IMR-90 (cell line): ENCODE data around the gene VDAC1. TPM values are rescaled to one million over a fixed set of nuclear protein-coding genes. Genes with fewer than 3 reads are reported as not detected.

Experiments
- ATAC-seq: fragments of 200-7000 bp; cut with Tn5 transposase; 2 replicates; pipeline ENCODE4 v1.9.1; 2020; ENCODE audit warnings: low read depth, mild to moderate bottlenecking, moderate library complexity
- BruUV-seq: library from RNA; stranded (reverse); fragments of 400-500 nt; replicated peaks from 2 replicates; lab custom pipeline; 2021; lab: Mats Ljungman, UMichigan
- CTCF ChIA-PET: fragments of 300-600 bp; formaldehyde crosslinking; extraction: SDS; loops from one replicate; lab custom pipeline; 2021; ENCODE audit warnings: antibody characterized with exemption; lab: Yijun Ruan, JAX
- POLR2A ChIA-PET: fragments of 300-600 bp; sonication (Branson Sonifier 250); formaldehyde crosslinking; loops from one replicate; lab custom pipeline; 2022; ENCODE audit warnings: antibody characterized with exemption; ENCODE audit not compliant: unreplicated experiment; lab: Charles Lee
- DNase-seq: peaks from one replicate; pipeline ENCODE4 v3.0.0; 2013
- H2AFZ ChIP-seq: replicated peaks from 2 replicates; pipeline ENCODE3; 2013; ENCODE audit warnings: low read length, mild to moderate bottlenecking; ENCODE audit not compliant: poor library complexity
- H2AK5ac ChIP-seq: 2 replicates; pipeline ENCODE4 v1.6.1; 2013; ENCODE audit warnings: low read depth, low read length, inconsistent platforms
- H2AK9ac ChIP-seq: replicated peaks from 2 replicates; pipeline ENCODE3; 2013; ENCODE audit warnings: mild to moderate bottlenecking, low read depth, low read length, moderate library complexity; ENCODE audit not compliant: poor library complexity
- H2BK120ac ChIP-seq: 2 replicates; pipeline ENCODE4 v1.6.1; 2013; ENCODE audit warnings: low read depth, low read length, inconsistent platforms
- H2BK15ac ChIP-seq: 3 replicates; pipeline ENCODE4 v1.6.1; 2013; ENCODE audit warnings: low read depth, low read length, inconsistent platforms
- H2BK20ac ChIP-seq: 2 replicates; pipeline ENCODE4 v1.6.1; 2013; ENCODE audit warnings: low read depth, mild to moderate bottlenecking, inconsistent platforms, low read length, moderate library complexity
- H2BK5ac ChIP-seq: 2 replicates; pipeline ENCODE4 v1.6.1; 2013; ENCODE audit warnings: mild to moderate bottlenecking, low read depth, low read length, inconsistent platforms; ENCODE audit not compliant: poor library complexity, severe bottlenecking
- H3K14ac ChIP-seq: replicated peaks from 2 replicates; pipeline ENCODE4 v1.6.1; 2013; ENCODE audit warnings: low read depth, low read length, inconsistent platforms
- H3K18ac ChIP-seq: 2 replicates; pipeline ENCODE4 v1.6.1; 2013; ENCODE audit warnings: low read depth, low read length, control low read depth
- H3K23ac ChIP-seq: 2 replicates; pipeline ENCODE4 v1.6.1; 2013; ENCODE audit warnings: low read depth, low read length, inconsistent platforms
- H3K27ac ChIP-seq: 2 replicates; pipeline ENCODE4 v1.5.1; 2013; ENCODE audit warnings: mild to moderate bottlenecking, control low read depth, low read length; ENCODE audit not compliant: insufficient read depth
- H3K27me3 ChIP-seq: 2 replicates; pipeline ENCODE4 v1.6.1; 2013; ENCODE audit warnings: low read length; ENCODE audit not compliant: control insufficient read depth, insufficient read depth
- H3K36me3 ChIP-seq: 2 replicates; pipeline ENCODE4 v1.6.1; 2013; ENCODE audit warnings: low read length, mixed read lengths; ENCODE audit not compliant: control insufficient read depth, insufficient read depth
- H3K4ac ChIP-seq: 2 replicates; pipeline ENCODE4 v1.6.1; 2013; ENCODE audit warnings: low read depth, low read length, inconsistent platforms
- H3K4me1 ChIP-seq: 2 replicates; pipeline ENCODE4 v1.6.1; 2013; ENCODE audit warnings: low read length, mixed read lengths; ENCODE audit not compliant: control insufficient read depth, insufficient read depth
- H3K4me2 ChIP-seq: 2 replicates; pipeline ENCODE4 v1.6.1; 2013; ENCODE audit warnings: low read depth, mild to moderate bottlenecking, control low read depth, low read length, moderate library complexity
- H3K4me3 ChIP-seq: 2 replicates; pipeline ENCODE4 v1.5.1; 2013; ENCODE audit warnings: low read depth, mild to moderate bottlenecking, control low read depth, low read length, moderate library complexity; ENCODE audit not compliant: insufficient read depth
- H3K56ac ChIP-seq: 2 replicates; pipeline ENCODE4 v1.6.1; 2013; ENCODE audit warnings: low read length, inconsistent platforms; ENCODE audit not compliant: insufficient read depth; ENCODE audit errors: extremely low read depth
- H3K79me1 ChIP-seq, 2 experiments: 2 replicates each; pipeline ENCODE4 v1.6.1; 2013; ENCODE audit warnings: low read length in 2 of 2, inconsistent platforms in 1 of 2, low read depth in 1 of 2
- H3K9ac ChIP-seq: 2 replicates; pipeline ENCODE4 v1.6.1; 2013; ENCODE audit warnings: low read depth, low read length, control low read depth
- H3K9me1 ChIP-seq: 2 replicates; pipeline ENCODE4 v1.6.1; 2013; ENCODE audit warnings: low read length, inconsistent platforms; ENCODE audit not compliant: insufficient read depth
- H3K9me3 ChIP-seq: 2 replicates; pipeline ENCODE4 v1.6.1; 2013; ENCODE audit warnings: low read length; ENCODE audit not compliant: control insufficient read depth, insufficient read depth
- H4K20me1 ChIP-seq: 2 replicates; pipeline ENCODE4 v1.6.1; 2013; ENCODE audit warnings: low read length, inconsistent platforms; ENCODE audit not compliant: insufficient read depth
- H4K5ac ChIP-seq: 2 replicates; pipeline ENCODE4 v1.6.1; 2013; ENCODE audit warnings: mild to moderate bottlenecking, low read depth, low read length, control low read depth
- H4K8ac ChIP-seq, 2 experiments: 2 replicates each; pipeline ENCODE4 v1.6.1; 2013; ENCODE audit warnings: low read depth in 2 of 2, low read length in 2 of 2, control low read depth in 1 of 2, inconsistent platforms in 1 of 2
- H4K91ac ChIP-seq: 2 replicates; pipeline ENCODE4 v1.6.1; 2013; ENCODE audit warnings: low read depth, low read length, inconsistent platforms; ENCODE audit not compliant: insufficient read depth
- BHLHE40 ChIP-seq: fragments of 150-350 bp; IDR thresholded peaks from 2 replicates; pipeline ENCODE4 v1.6.1; 2016; ENCODE audit warnings: mild to moderate bottlenecking, low read depth, low read length
- CHD1 ChIP-seq: IDR thresholded peaks from 2 replicates; pipeline ENCODE4 v1.6.1; 2012; ENCODE audit warnings: low read depth, low read length, improper control_type of control experiment
- CTCF ChIP-seq: conservative IDR thresholded peaks from 2 replicates; pipeline ENCODE4 v1.5.1; 2012; ENCODE audit warnings: mild to moderate bottlenecking, low read depth, low read length, improper control_type of control experiment
- NFE2L2 ChIP-seq: fragments of 150-350 bp; IDR thresholded peaks from 2 replicates; pipeline ENCODE4 v1.6.1; 2016; ENCODE audit warnings: low read depth, mild to moderate bottlenecking, low read length
- SMC3 ChIP-seq: fragments of 150-350 bp; IDR thresholded peaks from 2 replicates; pipeline ENCODE4 v1.6.1; 2016; ENCODE audit warnings: low read depth, mild to moderate bottlenecking, antibody characterized with exemption, low read length, moderate library complexity
- USF2 ChIP-seq: fragments of 150-350 bp; IDR thresholded peaks from 2 replicates; pipeline ENCODE4 v1.6.1; 2017; ENCODE audit warnings: mild to moderate bottlenecking, antibody characterized with exemption, low read length, low read depth
- WGBS, 2 experiments: methylation state at CpG; one replicate each; pipeline versions ENCODE4 v1.1.5 to v1.1.7; 2013; ENCODE audit warnings: missing lambda C conversion rate in 2 of 2; ENCODE audit not compliant: insufficient read length in 1 of 2; ENCODE audit errors: extremely low coverage in 2 of 2; 5-methylcytosine and 5-hydroxymethylcytosine counted together
- dilution Hi-C: fragments of 300-500 bp; cut with HindIII; formaldehyde crosslinking; loops from one replicate; pipeline ENCODE4 v1.14.3; 2018; ENCODE audit warnings: low sequenced_read_pairs; ENCODE audit not compliant: unreplicated experiment
- in situ Hi-C: fragments of 300-500 bp; cut with MboI; formaldehyde crosslinking; loops from 3 replicates; pipeline ENCODE4 v1.14.3; 2019; ENCODE audit warnings: low sequenced_read_pairs, inconsistent platforms, mixed read lengths
- intact Hi-C: fragments of 100-400 bp; cut with micrococcal nuclease; formaldehyde crosslinking; loops from 2 replicates; pipeline ENCODE4 v1.10.0; 2022
- polyA plus RNA-seq, 3 experiments: library from polyadenylated mRNA; depleted of rRNA; stranded (reverse); fragments of >200 nt; gene quantifications; 2 replicates each; pipeline ENCODE4 v1.2.3, GENCODE V29; 2012; ENCODE audit warnings: low replicate concordance in 1 of 3
- total RNA-seq: library from RNA; depleted of rRNA; stranded (reverse); fragments of >200 nt; gene quantifications from 2 replicates; pipeline ENCODE4 v1.2.3, GENCODE V29; 2012

Gene VDAC1
- total and polyA plus RNA-seq, 2 of the 4 experiments (the other 2 are of a cell fraction): 289 to 365 TPM

- ChIA-PET CTCF (no interaction called here), POLR2A (no interaction called here)
- Histone ChIP-seq H3K9me3 (no peaks in the 10 kb centered on the region), H3K4me1 (peaks cover 3% of the 10 kb centered on the region; the same call in 1 of the 2 replicates), H3K79me1 (peaks cover 4 to 12% of the 10 kb centered on the region in 2 experiments; a peak in 3 of 4 replicates), H3K9ac (no peak overlapping the region), H3K4ac (peak overlapping the region; percentile 60), H2AFZ (no peak overlapping the region), H3K56ac (no peak overlapping the region), H4K20me1 (no peaks in the 10 kb centered on the region; the same call in 1 of the 2 replicates), H3K23ac (no peak overlapping the region), H4K91ac (peak overlapping the region; percentile 10; the same call in 1 of the 2 replicates), H3K14ac (0 out of 2 replicates have a peak overlapping the region, but pooled peaks have one; percentile 40), H2AK5ac (peak overlapping the region; percentile 46; the same call in 1 of the 2 replicates), H2BK120ac (peak overlapping the region; percentile 15; the same call in 1 of the 2 replicates), H2BK15ac (0 out of 3 replicates have a peak overlapping the region, but pooled peaks have one; percentile 13), H4K5ac (no peak overlapping the region), H3K36me3 (peaks cover 6% of the 10 kb centered on the region), H3K9me1 (peaks cover 10% of the 10 kb centered on the region; the same call in 1 of the 2 replicates), H2BK5ac (peak overlapping the region; percentile 27), H3K27me3 (no peaks in the 10 kb centered on the region), H3K4me2 (no peak overlapping the region; the same call in 1 of the 2 replicates), H3K27ac (peak overlapping the region; percentile 49; the same call in 1 of the 2 replicates), H4K8ac (peak overlapping the region in 1 of 2 experiments; percentile 39; a peak in 2 of 4 replicates), H2BK20ac (peak overlapping the region; percentile 65), H3K4me3 (no peak overlapping the region), H2AK9ac (no peak overlapping the region), H3K18ac (no peak overlapping the region; the same call in 1 of the 2 replicates)
- in situ Hi-C loops (no loop called here), intact Hi-C loops (no loop called here), dilution Hi-C loops (no loop called here)
- no TSS peak for BruUV-seq
- ATAC-seq (no peak), DNase-seq (no peak)
- TF ChIP-seq NFE2L2: no peak
- TF ChIP-seq SMC3: no peak
- no peak for TF ChIP-seq BHLHE40
- TF ChIP-seq CTCF: no peak
- TF ChIP-seq USF2: no peak
- TF ChIP-seq CHD1: no peak
- 97% methylated on average over 5 of the region's 10 CpGs; no CpG with 5 or more reads in 1 of the 2 experiments for WGBS, 2 experiments
These were observed 51.1 kb downstream of the VDAC1 start for GRCh38 chr5:133953568-133954145.
